GM12892 (cell line): ENCODE results near the gene ABCB9. TPM values are rescaled to one million over a fixed set of nuclear protein-coding genes. Genes with fewer than 3 reads are reported as not detected.
"Not testable (repeated sequence)": the region's sequence is repeated elsewhere in the genome, so short reads cannot be mapped to it uniquely, and the experiment has no call there.

ENCODE experiments used
- DNase-seq: peaks from one replicate; pipeline ENCODE4 v3.0.0; 2011; ENCODE audit not compliant: insufficient read length
- FAIRE-seq: peaks from 2 replicates; lab custom pipeline; 2011; peaks lifted over from hg19 to GRCh38; lab: Jason Lieb, UNC
- POLR2A ChIP-seq: IDR thresholded peaks from 2 replicates; pipeline ENCODE4 v1.6.1; 2011; ENCODE audit warnings: low read depth, low read length, control low read depth
- POLR2AphosphoS5 ChIP-seq: IDR thresholded peaks from 2 replicates; pipeline ENCODE4 v1.6.1; 2011; ENCODE audit warnings: low read depth, low read length, control low read depth
- TAF1 ChIP-seq: IDR thresholded peaks from 2 replicates; pipeline ENCODE4 v1.6.1; 2011; ENCODE audit warnings: low read depth, mild to moderate bottlenecking, control low read depth, low read length, borderline replicate concordance
- polyA plus RNA-seq: library from polyadenylated mRNA; unstranded; fragments of >200 nt; gene quantifications from one replicate; pipeline ENCODE4 v1.2.1, GENCODE V29; 2012; ENCODE audit warnings: missing spikeins, inconsistent platforms; ENCODE audit not compliant: missing spikeins

ABCB9 gene
- 0.40 TPM for polyA plus RNA-seq

- FAIRE-seq = peak; percentile 98
- peak; percentile 97 for DNase-seq
- no peak for TF ChIP-seq TAF1
- no peak for TF ChIP-seq POLR2AphosphoS5
- no peak for TF ChIP-seq POLR2A
Observed at GRCh38 chr12:122965851-122966742, at the start of gene ABCB9. Gene ABCB9 (minus strand): TSS chr12:122966463. CDS start chr12:122960235, 6,228 bp downstream.

- not testable (repeated sequence) for FAIRE-seq, DNase-seq
Observed at GRCh38 chr12:123014473-123014872, 48.2 kb upstream of the ABCB9 start.

- peak; percentile 46 for FAIRE-seq
- no peak for DNase-seq
- TF ChIP-seq POLR2A (no peak), TAF1 (no peak), POLR2AphosphoS5 (no peak)
Observed at GRCh38 chr12:123013185-123014095, 47.2 kb upstream of the ABCB9 start.

GRCh38 chr12:123011701-123012100 is 45.4 kb upstream of the ABCB9 start:
- no peak for FAIRE-seq
- no peak for TF ChIP-seq POLR2A
- no peak for TF ChIP-seq TAF1
- no peak for TF ChIP-seq POLR2AphosphoS5
- DNase-seq = no peak

GRCh38 chr12:123010681-123011080 is 44.4 kb upstream of the ABCB9 start:
- DNase-seq (no peak), FAIRE-seq (no peak)
- TF ChIP-seq TAF1 (no peak), POLR2A (no peak), POLR2AphosphoS5 (no peak)

- DNase-seq = no peak
- TF ChIP-seq TAF1 (no peak), POLR2A (no peak), POLR2AphosphoS5 (no peak)
- FAIRE-seq = no peak
Observed at GRCh38 chr12:123010110-123010509, 43.8 kb upstream of the ABCB9 start.

- TF ChIP-seq POLR2AphosphoS5 = no peak
- TF ChIP-seq TAF1 = no peak
- no peak for TF ChIP-seq POLR2A
- FAIRE-seq = no peak
- DNase-seq = no peak
Observed at GRCh38 chr12:123006977-123007376, 40.7 kb upstream of the ABCB9 start.

GRCh38 chr12:123005081-123005626 is 38.9 kb upstream of the ABCB9 start:
- TF ChIP-seq POLR2AphosphoS5 (no peak), TAF1 (no peak), POLR2A (no peak)
- no peak for FAIRE-seq
- no peak for DNase-seq

- DNase-seq = no peak
- TF ChIP-seq POLR2A (no peak), TAF1 (no peak), POLR2AphosphoS5 (no peak)
- FAIRE-seq = no peak
Observed at GRCh38 chr12:123004287-123004686, 38.0 kb upstream of the ABCB9 start.

GRCh38 chr12:123003257-123003656 is 37.0 kb upstream of the ABCB9 start:
- DNase-seq (no peak), FAIRE-seq (no peak)
- TF ChIP-seq TAF1 = no peak

GRCh38 chr12:123001464-123001863 is 35.2 kb upstream of the ABCB9 start:
- TF ChIP-seq POLR2A (no peak), POLR2AphosphoS5 (no peak), TAF1 (no peak)
- DNase-seq (no peak), FAIRE-seq (no peak)

GRCh38 chr12:123000578-123000977 is 34.3 kb upstream of the ABCB9 start:
- TF ChIP-seq POLR2AphosphoS5 = no peak
- no peak for TF ChIP-seq TAF1
- no peak for TF ChIP-seq POLR2A
- DNase-seq = no peak
- FAIRE-seq = no peak
